Activated naive CD8-positive, alpha-beta T cell treated with anti-CD3 and anti-CD28 coated beads, Interleukin-2, amount 50 U/mL, for 24 hours (primary cell): ENCODE results near the gene PJVK.
"Not testable (repeated sequence)": the region's sequence is repeated elsewhere in the genome, so short reads cannot be mapped to it uniquely, and the experiment has no call there.

Experiments used
- ATAC-seq: fragments of 150-1000 bp; cut with Tn5 transposase; one replicate; pipeline ENCODE4 v1.10.0; 2021
- DNase-seq: peaks from one replicate; pipeline ENCODE4 v3.0.0; 2021
- H3K27ac Mint-ChIP-seq: one replicate; pipeline ENCODE4 v1.8.0; 2021; ENCODE audit warnings: mild to moderate bottlenecking, mixed read lengths
- H3K27me3 Mint-ChIP-seq: one replicate; pipeline ENCODE4 v1.8.0; 2021; ENCODE audit warnings: mixed read lengths
- H3K36me3 Mint-ChIP-seq: one replicate; pipeline ENCODE4 v1.8.0; 2021; ENCODE audit warnings: low read depth, mixed read lengths
- H3K4me1 Mint-ChIP-seq: one replicate; pipeline ENCODE4 v1.8.0; 2021; ENCODE audit warnings: mixed read lengths
- H3K4me3 Mint-ChIP-seq: one replicate; pipeline ENCODE4 v1.8.0; 2021; ENCODE audit warnings: mild to moderate bottlenecking, moderate library complexity, mixed read lengths
- H3K9me3 Mint-ChIP-seq: one replicate; pipeline ENCODE4 v1.8.0; 2021; ENCODE audit warnings: mixed read lengths

The PJVK gene

DNA sequence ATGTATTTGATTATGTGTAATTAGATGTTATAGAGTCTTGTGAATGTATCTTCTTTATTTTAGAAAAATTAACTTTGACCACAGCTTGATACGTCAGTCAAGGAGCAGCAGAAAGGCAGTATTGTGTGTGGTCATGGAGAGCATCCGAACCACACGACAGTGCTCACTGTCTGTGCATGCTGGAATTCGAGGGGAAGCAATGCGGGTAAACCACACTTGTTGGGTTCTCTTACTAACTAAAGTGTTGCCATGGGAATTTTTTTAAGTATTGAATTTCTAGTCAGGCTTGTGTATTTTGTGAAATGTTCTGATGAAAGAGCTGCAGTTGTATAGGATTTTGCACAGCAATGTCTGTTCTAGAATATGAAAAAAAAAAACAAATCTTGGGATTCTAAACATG is 4.8 kb downstream of the PJVK start:
- H3K27me3 Mint-ChIP-seq, result no peaks in the 10 kb centered on the region
- H3K9me3 Mint-ChIP-seq, result no peaks in the 10 kb centered on the region
- H3K36me3 Mint-ChIP-seq, result no peaks in the 10 kb centered on the region
- H3K4me3 Mint-ChIP-seq, result no peak overlapping the region
- peaks cover 5% of the 10 kb centered on the region for H3K4me1 Mint-ChIP-seq
- no peak for DNase-seq
- no peak overlapping the region for H3K27ac Mint-ChIP-seq
- ATAC-seq, result no peak

DNA sequence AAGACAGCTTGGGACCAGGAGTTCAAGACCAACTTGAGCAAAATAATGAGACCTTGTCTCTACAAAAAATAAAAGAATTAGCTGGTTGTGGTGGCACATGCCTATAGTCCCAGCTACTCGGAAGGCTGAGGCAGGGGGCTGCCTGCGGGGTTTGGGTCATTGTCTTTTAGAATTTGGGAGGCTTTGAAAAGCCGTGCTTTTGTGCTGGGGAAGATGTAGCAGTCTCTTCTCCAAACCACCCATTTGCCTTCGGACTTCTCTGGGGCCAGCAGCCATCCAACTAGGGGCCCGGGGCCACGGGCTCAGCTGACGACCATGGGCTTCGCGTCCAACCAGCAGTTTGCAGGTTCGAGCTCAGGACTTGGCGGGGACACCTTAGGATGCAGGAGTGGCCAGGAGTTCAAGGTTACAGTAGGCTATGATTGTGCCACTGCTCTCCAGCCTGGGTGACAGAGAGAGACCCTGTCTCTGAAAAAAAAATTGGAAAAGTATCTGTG is 6.3 kb downstream of the PJVK start:
- DNase-seq, result no peak
- no peak for ATAC-seq
- Mint-ChIP-seq H3K9me3 (no peaks in the 10 kb centered on the region), H3K27me3 (no peaks in the 10 kb centered on the region), H3K4me3 (no peak overlapping the region), H3K27ac (no peak overlapping the region), H3K4me1 (peaks cover under 1% of the 10 kb centered on the region), H3K36me3 (no peaks in the 10 kb centered on the region)

DNA sequence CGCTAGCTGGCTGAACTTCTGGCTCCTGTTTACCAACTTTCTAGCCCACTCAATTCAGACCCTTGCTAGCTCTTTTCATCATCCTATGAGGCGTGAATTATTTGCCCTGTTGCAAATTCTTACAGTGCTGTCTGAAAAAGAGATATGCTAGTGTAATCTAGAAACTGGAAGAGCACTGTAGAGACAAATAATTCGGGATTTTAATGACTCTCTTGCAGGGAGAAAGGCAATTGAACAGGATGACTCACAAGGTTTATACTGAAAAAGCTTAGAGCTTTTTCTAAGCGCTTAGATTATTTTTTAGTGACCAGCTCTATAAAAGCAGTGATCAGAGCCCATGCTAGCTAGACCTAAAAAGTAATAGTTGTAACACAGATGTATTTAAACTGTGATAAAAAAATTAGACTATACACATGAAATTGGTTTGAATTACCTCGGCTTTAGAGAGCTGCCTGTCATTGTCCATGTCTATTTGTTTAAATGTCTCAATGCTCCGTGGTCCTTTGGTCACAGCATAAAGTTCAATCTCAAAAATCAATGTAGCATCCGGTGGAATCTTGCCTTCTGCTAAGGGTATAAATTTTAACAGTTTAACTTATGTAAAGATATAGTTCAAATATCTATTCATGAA is 18.2 kb downstream of the PJVK start:
- H3K9me3 Mint-ChIP-seq, result no peaks in the 10 kb centered on the region
- no peaks in the 10 kb centered on the region for H3K27me3 Mint-ChIP-seq
- peaks cover 4% of the 10 kb centered on the region for H3K36me3 Mint-ChIP-seq
- ATAC-seq (no peak), DNase-seq (no peak)
- H3K4me3 Mint-ChIP-seq, result no peak overlapping the region
- H3K27ac Mint-ChIP-seq, result no peak overlapping the region
- H3K4me1 Mint-ChIP-seq, result no peaks in the 10 kb centered on the region

DNA sequence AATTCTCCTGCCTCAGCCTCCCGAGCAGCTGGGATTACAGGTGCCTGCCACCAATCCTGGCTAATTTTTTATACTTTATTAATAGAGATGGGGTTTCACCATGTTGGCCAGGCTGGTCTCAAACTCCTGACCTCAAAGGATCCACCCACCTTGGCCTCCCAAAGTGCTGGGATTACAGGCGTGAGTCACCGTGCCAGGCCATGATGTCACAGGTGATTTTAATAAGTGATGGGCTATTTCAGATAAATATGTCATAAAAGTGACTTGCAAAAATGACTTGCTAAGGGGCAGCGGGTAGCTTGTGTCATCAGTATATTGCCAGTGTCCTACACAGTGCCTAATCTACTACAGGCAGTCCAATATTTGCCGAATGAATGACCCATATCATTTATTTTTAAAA is 20.1 kb downstream of the PJVK start:
- not testable (repeated sequence) for H3K36me3 Mint-ChIP-seq, DNase-seq, H3K9me3 Mint-ChIP-seq, H3K27ac Mint-ChIP-seq, H3K27me3 Mint-ChIP-seq, ATAC-seq, H3K4me1 Mint-ChIP-seq, H3K4me3 Mint-ChIP-seq

DNA sequence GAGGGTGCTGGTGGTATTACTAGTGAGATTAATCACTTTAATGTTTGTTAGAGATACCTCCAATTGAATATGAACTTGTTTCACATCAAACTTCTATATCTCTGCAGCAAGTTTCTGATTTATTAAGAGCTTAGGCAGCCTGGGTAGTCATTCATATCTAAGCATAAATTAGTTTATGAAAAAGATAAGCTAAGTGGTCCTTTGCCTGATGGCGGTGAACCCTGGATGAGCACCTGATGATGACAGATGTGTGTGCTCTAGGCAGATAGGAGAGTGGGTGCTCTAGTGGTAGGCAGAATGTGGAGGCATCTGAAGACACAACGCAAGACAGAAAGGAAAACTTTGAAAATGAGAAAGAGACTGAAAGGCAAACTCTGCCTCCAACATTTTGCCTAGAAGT is 22.2 kb downstream of the PJVK start:
- Mint-ChIP-seq H3K27me3 (no peaks in the 10 kb centered on the region), H3K4me3 (no peak overlapping the region), H3K36me3 (peaks cover 2% of the 10 kb centered on the region), H3K4me1 (peaks cover 15% of the 10 kb centered on the region), H3K9me3 (no peaks in the 10 kb centered on the region), H3K27ac (no peak overlapping the region)
- ATAC-seq, result no peak
- no peak for DNase-seq

DNA sequence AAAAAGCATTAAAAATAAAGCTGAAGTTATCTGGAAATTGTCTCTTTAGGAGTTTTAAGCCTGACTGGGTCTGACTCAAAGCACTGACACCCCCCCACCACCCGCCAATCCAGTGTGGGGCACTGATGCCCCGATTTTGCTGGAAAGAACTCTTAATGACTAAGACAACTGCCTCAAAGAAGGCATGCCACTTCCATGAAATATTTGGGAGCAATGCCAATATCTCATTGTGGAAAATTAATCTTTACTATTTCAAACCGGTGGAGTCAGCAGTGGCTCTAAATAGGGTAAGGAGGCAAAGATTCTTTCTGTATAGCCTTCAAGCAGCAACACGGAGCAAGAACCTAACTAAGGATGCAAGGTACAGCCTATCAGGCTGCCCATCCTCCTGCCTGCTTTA is 22.8 kb downstream of the PJVK start:
- Mint-ChIP-seq H3K27me3 (no peaks in the 10 kb centered on the region), H3K9me3 (no peaks in the 10 kb centered on the region), H3K36me3 (peaks cover 2% of the 10 kb centered on the region), H3K4me1 (peaks cover 18% of the 10 kb centered on the region), H3K27ac (no peak overlapping the region), H3K4me3 (no peak overlapping the region)
- ATAC-seq (no peak), DNase-seq (no peak)

DNA sequence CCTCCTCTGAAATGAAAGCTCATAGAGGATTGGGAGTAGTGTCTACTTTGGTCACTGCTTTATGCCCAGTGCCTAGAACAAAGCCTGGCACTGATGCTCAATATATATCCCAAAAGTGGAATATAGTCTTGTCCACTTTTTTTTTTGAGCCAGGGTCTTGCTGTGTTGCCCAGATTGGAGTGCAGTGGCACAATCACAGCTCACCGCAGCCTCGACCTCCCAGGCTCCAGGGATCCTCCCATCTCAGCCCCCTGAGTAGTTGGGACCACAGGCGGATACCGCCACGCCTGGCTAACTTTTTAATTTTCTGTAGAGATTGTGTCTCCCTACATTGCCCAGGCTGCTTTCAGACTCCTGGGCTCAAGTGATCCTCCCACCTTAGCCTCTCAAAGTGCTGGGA is 23.4 kb downstream of the PJVK start:
- Mint-ChIP-seq H3K27ac (no peak overlapping the region), H3K9me3 (no peaks in the 10 kb centered on the region), H3K36me3 (peaks cover 2% of the 10 kb centered on the region), H3K4me3 (no peak overlapping the region), H3K4me1 (peaks cover 24% of the 10 kb centered on the region), H3K27me3 (no peaks in the 10 kb centered on the region)
- no peak for ATAC-seq
- no peak for DNase-seq

DNA sequence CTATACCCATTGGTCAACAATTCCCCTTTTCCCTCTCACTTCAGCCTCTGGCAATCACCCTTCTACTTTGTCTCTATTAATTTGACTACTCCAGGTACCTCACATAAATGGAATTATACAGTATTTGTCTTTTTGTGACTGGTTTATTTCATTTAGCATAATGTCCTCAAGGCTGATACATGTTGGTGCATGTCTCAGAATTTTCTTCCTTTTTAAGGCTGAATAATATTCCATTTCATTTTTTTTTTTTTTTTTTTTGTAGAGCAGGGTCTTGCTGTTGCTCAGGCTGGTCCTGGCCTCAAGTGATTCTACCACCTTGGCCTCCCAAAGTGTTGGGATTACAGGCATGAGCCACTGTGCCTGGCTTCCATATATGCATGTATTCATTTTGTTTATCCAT is 25.3 kb downstream of the PJVK start:
- ATAC-seq, result no peak
- Mint-ChIP-seq H3K4me3 (no peak overlapping the region), H3K4me1 (peaks cover 33% of the 10 kb centered on the region), H3K27me3 (no peaks in the 10 kb centered on the region), H3K27ac (no peak overlapping the region), H3K36me3 (peaks cover 2% of the 10 kb centered on the region), H3K9me3 (no peaks in the 10 kb centered on the region)
- DNase-seq, result no peak

DNA sequence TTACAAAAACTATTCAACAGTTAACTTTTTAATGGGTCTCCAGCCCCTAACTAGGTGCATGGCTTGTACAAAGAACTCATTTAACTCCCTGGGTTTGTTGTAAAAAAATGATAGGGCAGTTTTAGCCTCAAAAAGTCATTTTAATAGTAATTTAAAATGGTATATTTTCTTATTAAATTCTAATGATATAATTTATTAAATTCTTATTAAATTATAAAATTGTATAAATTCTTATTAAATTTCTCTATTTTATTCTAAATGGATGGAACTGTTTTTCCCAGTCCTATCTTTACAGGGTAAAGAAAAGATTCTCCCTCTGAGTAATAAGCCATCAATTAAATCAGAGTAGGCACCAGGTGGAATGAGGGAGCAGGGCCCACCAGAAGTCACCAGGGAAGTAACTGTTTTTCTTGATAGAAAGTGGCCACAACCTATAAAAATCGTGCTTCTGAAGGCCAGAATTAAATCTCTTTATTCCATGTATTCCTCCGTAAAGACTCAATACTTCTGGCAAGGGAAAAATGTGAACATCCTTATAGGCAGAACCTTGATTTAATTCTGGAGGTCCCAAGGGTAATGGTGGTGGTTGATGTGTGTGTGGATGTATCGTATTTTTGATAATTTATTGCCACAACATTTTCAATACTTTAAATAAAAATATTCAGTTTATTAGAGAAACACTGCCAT is 26.4 kb downstream of the PJVK start:
- peaks cover 44% of the 10 kb centered on the region for H3K4me1 Mint-ChIP-seq
- ATAC-seq (no peak), DNase-seq (no peak)
- peaks cover 2% of the 10 kb centered on the region for H3K36me3 Mint-ChIP-seq
- H3K27me3 Mint-ChIP-seq, result no peaks in the 10 kb centered on the region
- H3K4me3 Mint-ChIP-seq, result peak overlapping the region; percentile 91
- H3K9me3 Mint-ChIP-seq, result no peaks in the 10 kb centered on the region
- no peak overlapping the region for H3K27ac Mint-ChIP-seq

DNA sequence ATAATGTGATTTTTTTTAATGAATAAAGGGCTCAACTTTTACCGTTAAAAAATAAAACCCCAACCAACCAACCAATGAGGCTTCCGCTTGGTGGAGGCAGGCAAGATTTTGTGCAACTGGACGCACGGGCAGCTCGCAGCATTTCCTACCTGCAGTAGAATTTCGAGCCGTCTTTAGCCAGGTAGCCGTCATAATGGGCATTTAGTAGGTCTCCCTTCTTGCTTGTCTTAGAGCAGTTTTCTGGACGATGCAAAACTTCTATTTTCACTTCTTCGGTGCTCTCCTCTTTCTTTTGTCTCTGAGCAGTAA is 26.9 kb downstream of the PJVK start:
- DNase-seq, result no peak
- Mint-ChIP-seq H3K27ac (peak overlapping the region; percentile 89), H3K4me1 (peaks cover 49% of the 10 kb centered on the region), H3K9me3 (no peaks in the 10 kb centered on the region), H3K36me3 (peaks cover 2% of the 10 kb centered on the region), H3K4me3 (peak overlapping the region; percentile 91), H3K27me3 (no peaks in the 10 kb centered on the region)
- ATAC-seq, result no peak

DNA sequence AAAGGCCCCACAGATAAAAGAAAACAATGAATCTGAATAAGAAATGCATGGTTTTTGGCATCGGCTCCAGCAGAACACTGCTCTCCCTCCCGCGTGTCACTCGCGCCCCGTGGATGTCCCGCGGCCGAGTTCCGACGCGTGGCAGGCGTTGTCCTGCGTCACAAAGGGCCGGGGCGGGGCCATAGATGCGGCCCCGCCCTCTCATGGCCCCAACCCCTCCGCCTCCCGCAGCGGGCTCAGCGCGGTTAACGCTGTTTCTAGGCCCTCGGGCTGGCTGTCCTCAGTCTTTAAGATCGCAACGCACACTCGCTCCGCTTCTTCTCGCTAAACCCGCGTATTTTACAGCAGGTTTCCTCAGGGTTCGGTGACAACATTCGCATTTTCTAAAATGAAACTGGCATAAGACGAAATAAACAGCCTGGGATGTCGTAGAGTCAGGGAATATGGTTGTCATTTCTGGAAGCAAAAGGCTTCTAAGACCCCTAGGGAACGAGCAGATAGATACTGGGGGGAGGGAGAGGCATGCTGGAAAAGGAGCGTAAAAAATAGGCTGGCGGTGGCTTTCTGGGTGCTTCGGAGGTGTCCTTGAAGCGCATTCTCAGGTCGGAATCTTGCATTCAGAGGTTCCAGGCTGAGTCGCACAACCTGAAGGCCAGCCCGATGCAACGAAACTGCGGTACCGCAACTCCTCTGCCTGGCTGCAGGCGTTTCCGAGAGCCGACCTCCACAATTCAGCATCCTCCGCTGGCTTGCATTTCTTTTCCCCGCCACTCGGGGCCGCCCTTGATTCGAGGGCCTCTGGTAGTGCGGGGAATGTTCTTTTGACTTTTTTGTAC is 27.5 kb downstream of the PJVK start, which contains the start of gene FKBP7:
Gene FKBP7 (minus strand): TSS at position 162 of the 836 bp plus-strand sequence. CDS start 101 bp downstream, at position 61.
- H3K27ac Mint-ChIP-seq, result peak within 1 kb of the TSS; percentile 89
- no peaks in the 10 kb centered on the region for H3K9me3 Mint-ChIP-seq
- peak; percentile 83 for DNase-seq
- no peaks in the 10 kb centered on the region for H3K27me3 Mint-ChIP-seq
- H3K36me3 Mint-ChIP-seq, result peaks cover 2% of the 10 kb centered on the region
- ATAC-seq, result peak; percentile 70
- H3K4me3 Mint-ChIP-seq, result peak within 1 kb of the TSS; percentile 91
- peaks cover 49% of the 10 kb centered on the region for H3K4me1 Mint-ChIP-seq

DNA sequence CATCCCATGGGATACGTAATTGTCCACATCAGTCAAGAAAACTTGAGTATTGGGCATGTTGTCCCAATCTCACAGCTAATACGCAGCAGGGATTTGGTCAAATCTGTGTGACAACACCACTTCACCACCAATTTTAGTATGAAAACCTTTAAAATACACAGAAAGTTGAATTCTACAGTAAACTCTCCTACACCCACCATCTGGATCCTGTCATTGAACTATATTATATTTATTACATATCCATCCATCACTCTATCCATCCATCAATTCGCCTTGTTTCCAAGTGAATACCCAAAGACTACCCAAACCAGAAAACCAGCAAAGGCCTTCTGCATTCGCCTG is 28.1 kb downstream of the PJVK start:
- Mint-ChIP-seq H3K9me3 (no peaks in the 10 kb centered on the region), H3K27ac (peak overlapping the region; percentile 89), H3K4me3 (peak overlapping the region; percentile 91), H3K27me3 (no peaks in the 10 kb centered on the region), H3K4me1 (peaks cover 49% of the 10 kb centered on the region), H3K36me3 (peaks cover 2% of the 10 kb centered on the region)
- DNase-seq, result no peak
- no peak for ATAC-seq

DNA sequence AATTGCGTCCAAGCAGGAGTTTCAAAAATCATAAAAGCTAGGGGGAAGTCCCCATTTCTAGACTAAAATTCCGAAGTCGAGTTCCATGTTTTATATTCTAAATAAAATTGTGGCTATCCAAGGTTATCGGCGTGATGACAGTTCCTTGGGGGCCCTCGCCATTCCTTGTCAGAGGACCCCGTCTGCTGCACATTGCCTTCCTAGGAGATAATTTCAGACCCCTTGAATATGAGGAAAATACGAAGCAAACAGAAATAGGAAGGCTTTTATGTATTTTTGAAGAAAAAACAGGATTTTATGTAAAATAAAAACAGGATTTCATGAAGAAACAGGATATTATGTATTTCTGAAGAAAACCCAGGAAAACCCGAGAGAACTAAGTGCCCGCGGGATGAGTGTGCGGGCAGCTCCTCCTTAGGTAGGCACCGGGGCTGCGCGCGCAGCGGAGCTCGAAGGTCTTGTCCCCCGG is 28.6 kb downstream of the PJVK start:
- no peaks in the 10 kb centered on the region for H3K27me3 Mint-ChIP-seq
- no peaks in the 10 kb centered on the region for H3K9me3 Mint-ChIP-seq
- H3K4me3 Mint-ChIP-seq, result peak overlapping the region; percentile 91
- H3K27ac Mint-ChIP-seq, result peak overlapping the region; percentile 39
- ATAC-seq, result no peak
- H3K4me1 Mint-ChIP-seq, result peaks cover 54% of the 10 kb centered on the region
- DNase-seq, result no peak
- peaks cover 2% of the 10 kb centered on the region for H3K36me3 Mint-ChIP-seq

DNA sequence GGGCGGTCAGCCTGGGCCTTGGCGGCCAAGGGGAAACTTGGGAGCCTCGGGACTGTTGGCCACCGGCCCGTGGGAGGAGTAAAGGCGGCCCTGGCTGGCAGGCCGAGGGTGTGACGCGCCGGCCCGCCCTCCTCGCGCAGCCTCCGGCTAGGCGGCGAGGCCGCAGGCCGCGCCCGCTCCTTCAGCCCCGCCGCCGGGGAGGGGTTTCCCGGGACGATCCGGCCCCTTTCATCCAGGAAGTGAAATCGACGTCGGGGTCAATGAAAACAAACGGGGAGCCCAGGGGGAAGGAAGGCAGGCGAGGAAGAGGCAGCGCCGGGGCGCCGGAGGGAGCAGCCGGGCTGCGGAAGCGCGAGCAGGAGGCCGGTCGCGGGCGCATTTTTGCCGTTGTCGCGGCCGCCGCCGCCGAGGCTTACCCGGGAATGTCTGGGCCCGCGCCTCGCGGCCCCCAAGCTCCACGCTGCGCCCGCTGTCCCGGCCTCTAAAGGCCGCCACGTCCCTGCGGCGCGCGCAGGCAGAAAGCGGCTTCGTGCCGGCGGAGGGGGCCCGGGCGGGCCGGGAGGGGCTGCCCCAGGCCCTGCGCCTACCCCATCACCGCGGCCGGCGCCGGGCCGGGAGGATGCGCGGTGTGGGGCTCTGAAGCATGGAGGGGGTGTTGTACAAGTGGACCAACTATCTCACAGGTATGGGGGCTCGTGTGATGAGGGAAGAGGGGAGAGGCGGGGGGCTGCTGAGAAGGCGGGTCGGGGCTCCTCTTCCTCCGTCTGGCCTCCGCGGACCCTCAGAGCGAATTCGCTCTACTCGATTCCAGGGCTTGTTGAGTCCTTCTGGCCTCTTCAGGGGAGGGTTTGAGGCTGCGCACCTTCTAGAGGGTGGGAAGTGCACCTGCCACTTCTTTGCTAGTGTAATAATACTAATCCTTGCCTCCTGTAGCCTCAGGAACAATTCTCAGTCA is 29.3 kb downstream of the PJVK start, which contains the start of gene PLEKHA3:
Gene PLEKHA3 (plus strand): TSS at position 231 of the 955 bp plus-strand sequence. CDS start 413 bp downstream, at position 644.
- peak; percentile 74 for ATAC-seq
- DNase-seq, result peak; percentile 82
- H3K9me3 Mint-ChIP-seq, result no peaks in the 10 kb centered on the region
- H3K4me3 Mint-ChIP-seq, result peak within 1 kb of the TSS; percentile 91
- H3K4me1 Mint-ChIP-seq, result peaks cover 55% of the 10 kb centered on the region
- H3K27me3 Mint-ChIP-seq, result no peaks in the 10 kb centered on the region
- peaks cover 5% of the 10 kb centered on the region for H3K36me3 Mint-ChIP-seq
- H3K27ac Mint-ChIP-seq, result peak within 1 kb of the TSS; percentile 89
